Mesendoderm (in vitro differentiated cells): ENCODE measurements around the gene CREBL2.
"Not testable (repeated sequence)": the region's sequence is repeated elsewhere in the genome, so short reads cannot be mapped to it uniquely, and the experiment has no call there.

ENCODE experiments used
- DNase-seq: peaks from one replicate; pipeline ENCODE4 v3.0.0; 2013
- H2AK5ac ChIP-seq: 2 replicates; pipeline ENCODE4 v1.6.1; 2013; ENCODE audit warnings: low read length, inconsistent platforms
- H2BK120ac ChIP-seq: 2 replicates; pipeline ENCODE4 v1.6.1; 2013; ENCODE audit warnings: low read depth, mild to moderate bottlenecking, low read length, moderate library complexity, mixed read lengths
- H2BK15ac ChIP-seq: replicated peaks from 2 replicates; pipeline ENCODE4 v1.6.1; 2013; ENCODE audit warnings: low read depth, mild to moderate bottlenecking, moderate library complexity
- H2BK5ac ChIP-seq: 2 replicates; pipeline ENCODE4 v1.6.1; 2013; ENCODE audit warnings: low read length, inconsistent platforms
- H3K18ac ChIP-seq: 2 replicates; pipeline ENCODE4 v1.6.1; 2013; ENCODE audit warnings: mild to moderate bottlenecking, low read length, mixed read lengths
- H3K23ac ChIP-seq: one replicate; pipeline ENCODE4 v1.6.1; 2013; ENCODE audit warnings: low read length
- H3K27ac ChIP-seq: 2 replicates; pipeline ENCODE4 v1.5.1; 2013; ENCODE audit warnings: low read depth, mild to moderate bottlenecking, inconsistent platforms, low read length, moderate library complexity
- H3K27me3 ChIP-seq: 2 replicates; pipeline ENCODE4 v1.6.1; 2013; ENCODE audit warnings: low read length, control low read depth, mild to moderate bottlenecking, inconsistent platforms; ENCODE audit not compliant: insufficient read depth, poor library complexity
- H3K36me3 ChIP-seq: 2 replicates; pipeline ENCODE4 v1.6.1; 2013; ENCODE audit warnings: low read length, inconsistent platforms; ENCODE audit not compliant: control insufficient read depth, insufficient read depth
- H3K4ac ChIP-seq: one replicate; pipeline ENCODE4 v1.6.1; 2013; ENCODE audit warnings: low read depth, mild to moderate bottlenecking, low read length, moderate library complexity
- H3K4me1 ChIP-seq: 2 replicates; pipeline ENCODE4 v1.6.1; 2013; ENCODE audit warnings: low read depth, low read length, inconsistent platforms; ENCODE audit not compliant: control insufficient read depth
- H3K4me2 ChIP-seq: 2 replicates; pipeline ENCODE4 v1.6.1; 2013; ENCODE audit warnings: low read length
- H3K4me3 ChIP-seq: 2 replicates; pipeline ENCODE4 v1.5.1; 2013; ENCODE audit warnings: mild to moderate bottlenecking, low read length
- H3K56ac ChIP-seq: one replicate; pipeline ENCODE4 v1.6.1; 2013; ENCODE audit warnings: low read length
- H3K79me1 ChIP-seq: 2 replicates; pipeline ENCODE4 v1.6.1; 2013; ENCODE audit warnings: low read length, inconsistent platforms
- H3K79me2 ChIP-seq: 2 replicates; pipeline ENCODE4 v1.6.1; 2013; ENCODE audit warnings: mild to moderate bottlenecking, low read length; ENCODE audit not compliant: control insufficient read depth, insufficient read depth
- H3K9ac ChIP-seq: 2 replicates; pipeline ENCODE4 v1.6.1; 2013; ENCODE audit warnings: low read length, inconsistent platforms
- H4K5ac ChIP-seq: one replicate; pipeline ENCODE4 v1.6.1; 2013; ENCODE audit warnings: low read length
- H4K8ac ChIP-seq: one replicate; pipeline ENCODE4 v1.6.1; 2013; ENCODE audit warnings: low read depth, mild to moderate bottlenecking, control low read depth, low read length, moderate library complexity
- WGBS: extraction: QIAGEN DNeasy Blood & Tissue Kit; methylation state at CpG from one replicate; pipeline ENCODE4 v1.1.7; 2013; ENCODE audit warnings: low lambda C conversion rate, missing lambda C conversion rate; ENCODE audit not compliant: insufficient coverage; ENCODE audit errors: extremely low coverage; 5-methylcytosine and 5-hydroxymethylcytosine counted together

The CREBL2 gene

DNA sequence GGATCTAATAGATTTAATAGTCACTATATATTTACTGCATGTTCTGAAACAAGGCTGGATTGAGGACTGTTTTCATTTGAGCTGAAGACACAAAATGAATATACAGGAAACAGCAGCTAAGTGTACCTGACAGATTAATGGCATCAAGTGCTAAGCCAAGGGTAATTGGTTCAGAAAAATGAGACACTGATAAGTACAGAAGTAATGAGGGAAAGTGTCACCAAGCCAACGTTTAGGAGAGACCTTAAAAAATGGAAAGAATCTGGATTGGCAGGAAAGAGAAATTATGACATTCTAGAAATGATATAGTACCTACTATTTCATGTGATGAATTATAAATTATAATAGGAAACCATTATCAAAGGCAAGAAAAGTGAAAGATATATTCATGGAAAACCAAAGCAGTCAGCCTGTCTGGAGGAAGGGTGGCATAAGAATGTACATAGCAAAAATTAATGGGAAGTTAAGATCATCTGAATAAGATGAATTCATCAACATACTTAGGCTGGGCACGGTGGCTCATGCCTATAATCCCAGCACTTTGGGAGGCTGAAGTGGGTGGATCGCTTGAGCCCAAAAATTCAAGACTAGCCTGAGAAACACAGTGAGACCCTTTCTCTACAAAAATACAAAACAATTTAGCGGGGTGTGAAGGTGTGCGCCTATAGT is 28.0 kb upstream of the CREBL2 start:
- H3K4me2 ChIP-seq: no peak overlapping the region
- WGBS: no CpG with 5 or more reads among the region's 5 CpGs
- no peak overlapping the region for H3K4ac ChIP-seq
- no peak overlapping the region for H2BK120ac ChIP-seq
- H4K8ac ChIP-seq: no peak overlapping the region
- DNase-seq: no peak
- no peak overlapping the region for H4K5ac ChIP-seq
- H3K36me3 ChIP-seq: no peaks in the 10 kb centered on the region
- no peak overlapping the region for H2BK5ac ChIP-seq
- no peak overlapping the region for H3K18ac ChIP-seq
- no peak overlapping the region for H3K56ac ChIP-seq
- H3K23ac ChIP-seq: no peak overlapping the region
- no peaks in the 10 kb centered on the region for H3K79me2 ChIP-seq
- no peak overlapping the region for H3K4me3 ChIP-seq
- no peaks in the 10 kb centered on the region for H3K4me1 ChIP-seq
- no peak overlapping the region for H3K9ac ChIP-seq
- no peak overlapping the region for H2AK5ac ChIP-seq
- no peaks in the 10 kb centered on the region for H3K79me1 ChIP-seq
- H3K27ac ChIP-seq: no peak overlapping the region
- H2BK15ac ChIP-seq: no peak overlapping the region
- H3K27me3 ChIP-seq: no peaks in the 10 kb centered on the region

- no peak overlapping the region for H3K4me2 ChIP-seq
- H3K79me1 ChIP-seq: no peaks in the 10 kb centered on the region
- H3K4ac ChIP-seq: no peak overlapping the region
- H3K79me2 ChIP-seq: no peaks in the 10 kb centered on the region
- H4K5ac ChIP-seq: no peak overlapping the region
- no peak overlapping the region for H2AK5ac ChIP-seq
- no peak overlapping the region for H3K9ac ChIP-seq
- H3K4me1 ChIP-seq: no peaks in the 10 kb centered on the region
- no peak overlapping the region for H2BK15ac ChIP-seq
- no peaks in the 10 kb centered on the region for H3K27me3 ChIP-seq
- H2BK120ac ChIP-seq: no peak overlapping the region
- H3K27ac ChIP-seq: no peak overlapping the region
- H3K4me3 ChIP-seq: no peak overlapping the region
- no peak overlapping the region for H4K8ac ChIP-seq
- no peak overlapping the region for H2BK5ac ChIP-seq
- H3K56ac ChIP-seq: no peak overlapping the region
- H3K23ac ChIP-seq: no peak overlapping the region
- H3K18ac ChIP-seq: no peak overlapping the region
- no CpG with 5 or more reads among the region's 2 CpGs for WGBS
- no peaks in the 10 kb centered on the region for H3K36me3 ChIP-seq
- no peak for DNase-seq
Observed at GRCh38 chr12:12585115-12585863, 26.4 kb upstream of the CREBL2 start.

DNA sequence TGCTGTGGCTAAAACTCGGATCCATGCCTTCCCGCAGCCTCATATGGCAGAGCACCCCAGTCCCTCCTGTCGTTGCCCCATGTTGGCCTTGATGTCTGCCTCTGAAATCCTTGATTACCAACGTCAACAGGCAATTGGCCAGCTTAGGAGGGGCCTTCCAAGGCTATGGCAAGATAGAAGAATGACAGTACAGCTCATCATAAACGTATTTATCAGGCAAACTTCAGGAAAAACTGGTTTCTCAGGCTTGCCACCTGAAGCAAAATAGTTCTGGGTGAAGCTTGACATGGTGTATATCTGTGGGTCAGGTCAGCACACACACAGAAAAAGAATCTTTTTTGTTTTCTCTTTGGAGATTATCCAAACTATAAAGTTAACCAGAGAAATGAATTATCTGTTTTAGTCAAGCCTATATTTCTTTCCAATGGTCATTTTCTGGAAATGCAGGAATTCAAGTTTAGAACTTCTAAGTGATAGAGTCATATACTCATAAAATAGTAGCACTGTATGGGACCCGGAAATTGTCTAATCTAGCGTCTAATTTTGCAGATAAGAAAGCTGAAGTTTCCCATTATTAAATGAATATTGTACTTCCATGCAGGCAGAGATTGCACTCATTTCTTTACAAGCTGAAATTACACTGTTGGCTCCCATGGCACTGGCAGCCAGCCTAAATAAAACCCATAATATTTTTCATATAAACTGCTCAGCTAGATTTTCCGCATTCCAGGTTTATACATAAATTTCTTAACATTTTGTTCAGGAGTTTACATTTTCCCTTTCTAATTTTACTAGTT is 24.6 kb upstream of the CREBL2 start:
- Histone ChIP-seq H2BK5ac (no peak overlapping the region), H2BK120ac (no peak overlapping the region), H3K36me3 (no peaks in the 10 kb centered on the region), H3K9ac (no peak overlapping the region), H3K18ac (no peak overlapping the region), H3K79me1 (no peaks in the 10 kb centered on the region), H4K8ac (no peak overlapping the region), H2BK15ac (no peak overlapping the region), H2AK5ac (no peak overlapping the region), H3K79me2 (no peaks in the 10 kb centered on the region), H3K27ac (no peak overlapping the region), H3K4me1 (no peaks in the 10 kb centered on the region), H3K4me2 (no peak overlapping the region), H3K23ac (no peak overlapping the region), H4K5ac (no peak overlapping the region), H3K4ac (no peak overlapping the region), H3K27me3 (no peaks in the 10 kb centered on the region), H3K56ac (no peak overlapping the region), H3K4me3 (no peak overlapping the region)
- no CpG with 5 or more reads among the region's 8 CpGs for WGBS
- DNase-seq: no peak

DNA sequence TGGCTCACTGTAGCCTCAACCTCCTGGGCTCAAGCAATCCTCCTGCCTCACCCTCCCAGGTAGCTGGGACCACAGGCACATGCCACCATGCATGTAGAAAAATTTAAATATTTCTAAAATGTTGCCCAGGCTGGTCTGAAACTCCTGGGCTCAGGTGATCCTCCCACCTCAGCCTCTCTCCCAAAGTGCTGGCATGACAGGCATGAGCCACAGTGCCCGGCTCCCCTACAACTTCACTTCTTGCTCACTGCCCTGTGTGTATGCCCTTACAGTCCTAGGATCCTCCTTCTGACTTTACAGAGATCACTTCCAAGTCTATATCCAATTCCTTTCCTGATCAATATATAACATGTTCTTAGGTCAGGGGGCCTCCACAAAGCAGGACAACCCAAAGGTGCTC is 23.8 kb upstream of the CREBL2 start:
- no peak for DNase-seq
- Histone ChIP-seq H3K4ac (no peak overlapping the region), H3K18ac (no peak overlapping the region), H3K79me1 (no peaks in the 10 kb centered on the region), H3K4me2 (no peak overlapping the region), H3K79me2 (no peaks in the 10 kb centered on the region), H4K5ac (no peak overlapping the region), H2AK5ac (no peak overlapping the region), H3K36me3 (no peaks in the 10 kb centered on the region), H3K4me1 (no peaks in the 10 kb centered on the region), H3K56ac (no peak overlapping the region), H3K27me3 (no peaks in the 10 kb centered on the region), H2BK120ac (no peak overlapping the region), H2BK5ac (no peak overlapping the region), H3K4me3 (no peak overlapping the region), H2BK15ac (no peak overlapping the region), H3K27ac (no peak overlapping the region), H3K23ac (no peak overlapping the region), H4K8ac (no peak overlapping the region), H3K9ac (no peak overlapping the region)
- no CpG with 5 or more reads among the region's 1 CpG for WGBS

GRCh38 chr12:12588436-12588835 is 23.2 kb upstream of the CREBL2 start:
- not testable (repeated sequence) for H3K4ac ChIP-seq, H3K4me1 ChIP-seq, H4K5ac ChIP-seq, H3K23ac ChIP-seq, H2AK5ac ChIP-seq, H2BK5ac ChIP-seq, H3K9ac ChIP-seq, H3K4me2 ChIP-seq, H3K27ac ChIP-seq, H3K79me1 ChIP-seq, H2BK120ac ChIP-seq, H3K4me3 ChIP-seq, H3K18ac ChIP-seq, H3K79me2 ChIP-seq, H4K8ac ChIP-seq, H2BK15ac ChIP-seq, H3K27me3 ChIP-seq, DNase-seq, H3K56ac ChIP-seq, H3K36me3 ChIP-seq
- WGBS: no CpG with 5 or more reads among the region's 3 CpGs
